Stimulated activated CD4-positive, alpha-beta T cell treated with anti-CD3 and anti-CD28 coated beads, Interleukin-4, amount 100 ng/mL, for 1 hour (primary cell): Measurements from ENCODE around the gene C6.

Experiments used
- DNase-seq: peaks from one replicate; pipeline ENCODE4 v3.0.0-alpha.2; 2020

Gene C6

GRCh38 chr5:41115281-41115680 lies 98.1 kb downstream of the C6 start:
- DNase-seq = no peak

GRCh38 chr5:41112486-41113455 lies 100.6 kb downstream of the C6 start:
- DNase-seq = no peak

- DNase-seq = no peak
Observed at GRCh38 chr5:41109186-41109585, 104.1 kb downstream of the C6 start.

GRCh38 chr5:41102341-41102740 lies 111.0 kb downstream of the C6 start:
- DNase-seq = no peak

- no peak for DNase-seq
Observed at GRCh38 chr5:41097642-41098041, 115.7 kb downstream of the C6 start.

- DNase-seq = no peak
Observed at GRCh38 chr5:41095324-41096101, 117.8 kb downstream of the C6 start.

- DNase-seq = no peak
Observed at GRCh38 chr5:41094871-41095270, 118.5 kb downstream of the C6 start.

GRCh38 chr5:41093803-41094202 lies 119.5 kb downstream of the C6 start:
- no peak for DNase-seq
